PC-9 (cell line): ENCODE measurements around the gene TRPM1.

Experiments used
- EZH2 ChIP-seq: fragments of 200-600 bp; sonication (generic); IDR thresholded peaks from 2 replicates; pipeline ENCODE4 v1.8.0; 2017; ENCODE audit warnings: antibody characterized with exemption, low read depth
- TF ChIP-seq, protein P1 (sequence below): fragments of 200-600 bp; sonication (generic); conservative IDR thresholded peaks from 2 replicates; pipeline ENCODE4 v1.6.1; 2017; ENCODE audit warnings: mixed run types, antibody characterized with exemption, mild to moderate bottlenecking, moderate library complexity

GRCh38 chr15:31012455-31012854, 89.1 kb downstream of the TRPM1 start:
- TF ChIP-seq, protein P1, sequence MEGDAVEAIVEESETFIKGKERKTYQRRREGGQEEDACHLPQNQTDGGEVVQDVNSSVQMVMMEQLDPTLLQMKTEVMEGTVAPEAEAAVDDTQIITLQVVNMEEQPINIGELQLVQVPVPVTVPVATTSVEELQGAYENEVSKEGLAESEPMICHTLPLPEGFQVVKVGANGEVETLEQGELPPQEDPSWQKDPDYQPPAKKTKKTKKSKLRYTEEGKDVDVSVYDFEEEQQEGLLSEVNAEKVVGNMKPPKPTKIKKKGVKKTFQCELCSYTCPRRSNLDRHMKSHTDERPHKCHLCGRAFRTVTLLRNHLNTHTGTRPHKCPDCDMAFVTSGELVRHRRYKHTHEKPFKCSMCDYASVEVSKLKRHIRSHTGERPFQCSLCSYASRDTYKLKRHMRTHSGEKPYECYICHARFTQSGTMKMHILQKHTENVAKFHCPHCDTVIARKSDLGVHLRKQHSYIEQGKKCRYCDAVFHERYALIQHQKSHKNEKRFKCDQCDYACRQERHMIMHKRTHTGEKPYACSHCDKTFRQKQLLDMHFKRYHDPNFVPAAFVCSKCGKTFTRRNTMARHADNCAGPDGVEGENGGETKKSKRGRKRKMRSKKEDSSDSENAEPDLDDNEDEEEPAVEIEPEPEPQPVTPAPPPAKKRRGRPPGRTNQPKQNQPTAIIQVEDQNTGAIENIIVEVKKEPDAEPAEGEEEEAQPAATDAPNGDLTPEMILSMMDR, result no peak
- no peak for TF ChIP-seq EZH2
